ENCODE data around the gene PXN.

DNA sequence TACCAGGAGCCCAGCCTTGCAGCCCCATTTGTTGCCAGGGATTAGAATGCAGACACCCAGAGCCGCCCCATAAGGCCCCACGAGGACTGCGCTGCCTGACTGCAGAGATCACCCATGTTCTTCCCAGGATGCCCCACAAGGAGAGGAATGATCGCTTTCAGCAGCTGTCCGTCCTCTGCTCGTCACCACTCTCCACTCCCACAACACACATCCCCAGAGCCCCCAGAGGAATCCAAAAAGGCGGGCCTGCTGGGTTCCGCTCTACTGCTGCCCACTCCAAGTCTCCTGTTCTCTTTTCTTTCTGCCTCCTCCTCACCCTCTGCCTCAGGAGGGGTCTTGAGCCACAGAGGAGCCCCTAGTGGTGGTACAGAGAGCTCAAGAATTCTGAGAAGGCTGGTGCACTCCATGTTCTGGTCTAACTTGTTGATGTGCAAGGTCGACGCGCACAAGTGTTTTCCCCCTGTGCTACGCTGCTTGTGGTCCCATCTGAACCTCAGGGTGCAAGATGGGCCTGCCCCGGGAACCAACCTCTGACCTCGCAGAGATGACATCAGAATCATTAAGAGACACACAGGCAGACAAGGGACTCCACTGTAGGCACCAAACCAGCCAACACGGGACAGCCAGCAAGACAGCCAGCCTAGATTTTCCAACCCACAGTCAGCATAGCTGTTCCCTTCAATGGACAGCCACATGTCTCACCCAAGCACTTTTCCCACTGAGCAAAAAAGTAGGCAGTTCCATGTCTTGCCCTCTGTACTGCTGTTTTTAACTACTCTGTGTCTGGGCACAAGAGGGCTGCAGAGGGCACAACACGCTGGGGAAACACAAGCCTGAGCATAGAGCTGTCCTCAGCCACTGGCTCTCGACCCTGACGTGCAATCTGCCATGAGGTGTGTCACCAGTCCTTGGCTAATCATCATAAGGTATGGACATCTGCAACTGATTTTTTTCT is 29.9 kb downstream of the PXN start:
- TF ChIP-seq, protein P1, sequence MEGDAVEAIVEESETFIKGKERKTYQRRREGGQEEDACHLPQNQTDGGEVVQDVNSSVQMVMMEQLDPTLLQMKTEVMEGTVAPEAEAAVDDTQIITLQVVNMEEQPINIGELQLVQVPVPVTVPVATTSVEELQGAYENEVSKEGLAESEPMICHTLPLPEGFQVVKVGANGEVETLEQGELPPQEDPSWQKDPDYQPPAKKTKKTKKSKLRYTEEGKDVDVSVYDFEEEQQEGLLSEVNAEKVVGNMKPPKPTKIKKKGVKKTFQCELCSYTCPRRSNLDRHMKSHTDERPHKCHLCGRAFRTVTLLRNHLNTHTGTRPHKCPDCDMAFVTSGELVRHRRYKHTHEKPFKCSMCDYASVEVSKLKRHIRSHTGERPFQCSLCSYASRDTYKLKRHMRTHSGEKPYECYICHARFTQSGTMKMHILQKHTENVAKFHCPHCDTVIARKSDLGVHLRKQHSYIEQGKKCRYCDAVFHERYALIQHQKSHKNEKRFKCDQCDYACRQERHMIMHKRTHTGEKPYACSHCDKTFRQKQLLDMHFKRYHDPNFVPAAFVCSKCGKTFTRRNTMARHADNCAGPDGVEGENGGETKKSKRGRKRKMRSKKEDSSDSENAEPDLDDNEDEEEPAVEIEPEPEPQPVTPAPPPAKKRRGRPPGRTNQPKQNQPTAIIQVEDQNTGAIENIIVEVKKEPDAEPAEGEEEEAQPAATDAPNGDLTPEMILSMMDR (IDR thresholded peaks at IDR 0.05 in 2 of 3, conservative IDR thresholded peaks at IDR 0.05 in 1 of 3; ENCODE audit: control insufficient read depth in 2 of 3, extremely low read depth in 1 of 3, insufficient read depth in 1 of 3, low read depth in 3 of 3, low read length in 3 of 3) = peak in 2 of 3 experiments; percentile 4 to 16; a peak in 1 of 6 replicates
- TF ChIP-seq HCFC1 (IDR thresholded peaks at IDR 0.05; ENCODE audit: low read length) (no peak), FOS (IDR thresholded peaks at IDR 0.05; ENCODE audit: borderline replicate concordance, extremely low read depth, insufficient read length) (no peak), TAF1 (IDR thresholded peaks at IDR 0.05; ENCODE audit: borderline replicate concordance, low read depth, low read length) (no peak), ZNF384 (IDR thresholded peaks at IDR 0.05; ENCODE audit: borderline replicate concordance, low read depth, low read length) (no peak), ZNF217 (IDR thresholded peaks at IDR 0.05) (no peak), CHD1 (IDR thresholded peaks at IDR 0.05; ENCODE audit: low read depth, low read length) (no peak), HDAC6 (IDR thresholded peaks at IDR 0.05; ENCODE audit: unreplicated experiment) (no peak), HDGF (IDR thresholded peaks at IDR 0.05) (no peak), NBN (IDR thresholded peaks at IDR 0.05) (no peak), POLR2AphosphoS5 (IDR thresholded peaks at IDR 0.05; ENCODE audit: low read length) (no peak)
- TF ChIP-seq, protein P2, sequence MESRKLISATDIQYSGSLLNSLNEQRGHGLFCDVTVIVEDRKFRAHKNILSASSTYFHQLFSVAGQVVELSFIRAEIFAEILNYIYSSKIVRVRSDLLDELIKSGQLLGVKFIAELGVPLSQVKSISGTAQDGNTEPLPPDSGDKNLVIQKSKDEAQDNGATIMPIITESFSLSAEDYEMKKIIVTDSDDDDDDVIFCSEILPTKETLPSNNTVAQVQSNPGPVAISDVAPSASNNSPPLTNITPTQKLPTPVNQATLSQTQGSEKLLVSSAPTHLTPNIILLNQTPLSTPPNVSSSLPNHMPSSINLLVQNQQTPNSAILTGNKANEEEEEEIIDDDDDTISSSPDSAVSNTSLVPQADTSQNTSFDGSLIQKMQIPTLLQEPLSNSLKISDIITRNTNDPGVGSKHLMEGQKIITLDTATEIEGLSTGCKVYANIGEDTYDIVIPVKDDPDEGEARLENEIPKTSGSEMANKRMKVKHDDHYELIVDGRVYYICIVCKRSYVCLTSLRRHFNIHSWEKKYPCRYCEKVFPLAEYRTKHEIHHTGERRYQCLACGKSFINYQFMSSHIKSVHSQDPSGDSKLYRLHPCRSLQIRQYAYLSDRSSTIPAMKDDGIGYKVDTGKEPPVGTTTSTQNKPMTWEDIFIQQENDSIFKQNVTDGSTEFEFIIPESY (IDR thresholded peaks at IDR 0.05) = no peak
- TF ChIP-seq, protein P3, sequence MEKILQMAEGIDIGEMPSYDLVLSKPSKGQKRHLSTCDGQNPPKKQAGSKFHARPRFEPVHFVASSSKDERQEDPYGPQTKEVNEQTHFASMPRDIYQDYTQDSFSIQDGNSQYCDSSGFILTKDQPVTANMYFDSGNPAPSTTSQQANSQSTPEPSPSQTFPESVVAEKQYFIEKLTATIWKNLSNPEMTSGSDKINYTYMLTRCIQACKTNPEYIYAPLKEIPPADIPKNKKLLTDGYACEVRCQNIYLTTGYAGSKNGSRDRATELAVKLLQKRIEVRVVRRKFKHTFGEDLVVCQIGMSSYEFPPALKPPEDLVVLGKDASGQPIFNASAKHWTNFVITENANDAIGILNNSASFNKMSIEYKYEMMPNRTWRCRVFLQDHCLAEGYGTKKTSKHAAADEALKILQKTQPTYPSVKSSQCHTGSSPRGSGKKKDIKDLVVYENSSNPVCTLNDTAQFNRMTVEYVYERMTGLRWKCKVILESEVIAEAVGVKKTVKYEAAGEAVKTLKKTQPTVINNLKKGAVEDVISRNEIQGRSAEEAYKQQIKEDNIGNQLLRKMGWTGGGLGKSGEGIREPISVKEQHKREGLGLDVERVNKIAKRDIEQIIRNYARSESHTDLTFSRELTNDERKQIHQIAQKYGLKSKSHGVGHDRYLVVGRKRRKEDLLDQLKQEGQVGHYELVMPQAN (conservative IDR thresholded peaks at IDR 0.05) = no peak
